ENCODE measurements around the gene CERS5.
"Not testable (repeated sequence)": the region's sequence is repeated elsewhere in the genome, so short reads cannot be mapped to it uniquely, and the experiment has no call there.

The CERS5 gene

GRCh38 chr12:50185970-50186663 is 18.9 kb upstream of the CERS5 start:
- FAIRE-seq: no peak

DNA sequence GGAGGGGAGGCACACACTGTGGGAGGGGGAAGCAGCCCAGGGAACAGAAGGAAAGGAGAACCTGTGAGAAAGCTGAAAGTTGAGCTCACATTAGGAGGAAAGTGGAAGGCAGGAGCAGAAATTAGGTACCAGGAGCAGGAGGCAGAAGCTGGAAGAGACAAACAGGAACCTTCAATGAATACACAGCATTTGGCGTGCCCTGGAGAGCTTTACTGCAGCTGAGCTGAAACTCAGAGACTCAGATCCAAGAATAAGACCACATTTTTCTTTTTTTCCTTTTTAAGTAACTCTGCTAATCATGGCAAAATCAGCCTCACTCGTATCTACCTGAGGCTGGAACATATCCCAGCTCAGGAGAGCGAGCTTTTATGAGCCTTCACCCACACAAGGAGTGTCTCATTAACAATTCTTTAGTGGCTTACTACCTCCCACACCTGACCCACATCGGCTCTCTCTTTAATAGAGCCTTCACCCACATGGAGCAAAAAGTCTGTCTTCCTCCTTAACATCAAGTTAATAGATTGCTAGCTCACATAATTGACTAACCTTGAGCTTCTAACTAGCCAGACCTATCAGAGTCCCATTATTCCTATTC is 18.2 kb upstream of the CERS5 start:
- FAIRE-seq: no peak

- FAIRE-seq: no peak
Measured at GRCh38 chr12:50184261-50184660, 17.1 kb upstream of the CERS5 start.

- FAIRE-seq: no peak
Measured at GRCh38 chr12:50182461-50182860, 15.3 kb upstream of the CERS5 start.

DNA sequence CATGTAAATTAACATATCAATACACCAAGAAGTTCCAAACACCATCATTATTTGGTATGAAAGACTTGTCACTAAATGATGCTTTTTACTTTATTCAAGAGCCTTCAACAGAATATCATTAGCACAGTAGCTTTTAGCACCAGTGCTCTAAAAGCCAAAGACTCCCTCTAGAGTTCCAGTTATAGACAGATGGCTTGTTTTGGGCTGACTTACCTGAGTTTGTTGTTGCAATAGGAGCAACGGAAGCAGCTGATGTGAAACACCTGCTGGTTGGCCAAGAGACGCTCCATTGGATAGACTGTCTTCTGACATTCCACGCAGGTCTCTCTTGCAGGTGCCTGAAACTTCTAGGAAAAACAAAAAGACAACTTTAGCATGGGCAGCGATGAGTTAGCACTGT is 14.5 kb upstream of the CERS5 start:
- FAIRE-seq: no peak

DNA sequence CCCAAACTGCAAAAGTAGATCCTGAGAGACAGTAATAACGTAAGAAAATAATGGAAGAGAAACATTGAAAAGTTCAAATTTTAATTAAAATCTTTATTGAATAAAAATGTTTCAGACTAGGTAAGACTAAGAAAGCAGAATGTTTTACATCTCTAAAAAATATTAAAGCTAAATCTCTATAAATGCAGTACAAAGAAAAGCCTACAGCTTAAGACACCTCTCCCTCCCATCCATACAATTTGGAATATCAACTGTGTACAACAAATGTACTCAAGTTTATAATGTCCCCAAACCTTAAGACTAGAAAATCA is 8.5 kb upstream of the CERS5 start:
- FAIRE-seq: no peak

GRCh38 chr12:50174971-50175715 is 8.0 kb upstream of the CERS5 start:
- FAIRE-seq: peak; percentile 98

- no peak for FAIRE-seq
Measured at GRCh38 chr12:50166799-50167048, 445 bp downstream of the CERS5 start.

- no peak for FAIRE-seq
Measured at GRCh38 chr12:50164963-50165362, 2.2 kb downstream of the CERS5 start.

- FAIRE-seq: no peak
Measured at GRCh38 chr12:50162230-50162629, 4.9 kb downstream of the CERS5 start.

DNA sequence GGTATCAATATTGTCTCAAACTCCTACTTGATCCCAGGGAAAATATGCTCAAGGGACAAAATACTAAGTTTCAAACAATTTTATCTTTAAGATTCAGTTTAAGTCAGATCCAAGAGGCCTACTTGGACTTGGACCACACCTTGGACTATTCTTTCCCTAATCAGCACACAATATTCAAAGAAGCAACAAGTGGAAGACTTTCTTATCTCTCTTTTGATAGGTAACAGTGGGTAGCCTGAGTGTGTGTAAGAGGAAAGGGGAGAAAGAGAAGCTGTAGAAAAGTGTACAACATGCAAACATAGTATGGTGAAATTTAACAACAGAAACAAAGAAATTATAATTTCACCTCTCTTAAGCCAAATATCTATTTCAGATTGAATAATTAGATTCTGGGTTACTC is 6.5 kb downstream of the CERS5 start:
- no peak for FAIRE-seq

GRCh38 chr12:50157259-50157658 is 9.9 kb downstream of the CERS5 start:
- no peak for FAIRE-seq

DNA sequence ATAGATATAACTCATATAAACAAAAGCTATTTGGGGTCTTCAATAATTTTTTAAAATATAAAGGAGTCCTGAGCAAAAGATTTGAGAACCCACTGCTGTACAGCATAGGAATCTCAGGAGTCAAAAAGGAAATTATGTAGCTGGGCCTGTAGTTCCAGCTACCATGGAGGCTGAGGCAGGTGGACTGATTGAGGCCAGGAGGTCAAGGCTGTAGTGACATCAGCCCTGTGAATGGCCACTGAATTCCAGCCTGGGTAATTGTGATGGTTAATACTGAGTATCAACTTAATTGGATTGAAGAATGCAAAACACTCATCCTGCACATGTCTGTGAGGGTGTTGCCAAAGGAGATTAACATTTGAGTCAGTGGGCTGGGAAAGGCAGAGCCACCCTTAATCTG is 10.5 kb downstream of the CERS5 start:
- no peak for FAIRE-seq

DNA sequence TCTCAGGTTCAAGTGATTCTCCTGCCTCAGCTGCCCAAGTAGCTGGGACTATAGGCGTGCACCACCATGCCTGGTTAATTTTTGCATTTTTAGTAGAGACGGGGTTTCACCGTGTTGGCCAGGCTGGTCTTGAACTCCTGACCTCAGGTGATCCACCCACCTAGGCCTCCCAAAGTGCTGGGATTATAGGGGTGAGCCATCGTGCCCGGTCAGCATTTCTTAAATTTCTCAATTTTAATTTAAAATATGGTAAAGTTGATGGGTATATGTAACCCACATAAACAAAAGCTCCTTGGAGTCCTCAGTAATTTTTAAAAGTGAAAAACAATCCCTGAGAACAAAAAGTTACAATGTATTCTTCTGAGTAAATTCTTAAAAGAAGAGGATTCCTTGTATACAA is 12.2 kb downstream of the CERS5 start:
- not testable (repeated sequence) for FAIRE-seq

DNA sequence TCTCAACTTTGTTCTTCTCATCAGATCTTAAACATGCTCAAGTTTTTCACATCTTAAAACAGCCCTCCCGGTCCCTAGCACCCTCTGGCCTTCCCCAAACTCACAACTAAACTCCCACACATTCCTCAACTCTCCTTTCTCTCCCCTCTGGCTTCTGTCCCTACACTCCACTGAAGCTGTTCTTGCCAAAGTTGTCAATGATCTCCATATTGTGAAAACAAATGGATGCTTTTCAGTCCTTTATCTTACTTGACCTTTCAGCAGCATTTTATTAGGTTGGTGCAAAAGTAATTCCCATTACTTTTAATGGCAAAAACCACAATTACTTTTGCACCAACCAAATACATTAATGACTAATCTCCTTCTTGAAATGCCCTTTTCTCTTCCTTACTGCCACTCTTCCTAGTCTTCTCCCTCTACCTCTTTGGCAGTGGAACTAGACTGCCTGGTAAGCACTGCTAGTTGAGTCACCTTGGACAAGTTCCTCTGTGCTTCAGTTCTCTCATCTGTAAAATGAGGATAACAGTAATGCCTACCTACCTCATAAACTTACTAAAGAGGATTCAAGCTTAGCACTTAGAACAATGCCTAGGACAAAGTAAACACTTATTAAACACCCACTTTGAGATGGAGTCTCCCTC is 16.0 kb downstream of the CERS5 start:
- FAIRE-seq: no peak

- no peak for FAIRE-seq
Measured at GRCh38 chr12:50149311-50149710, 17.9 kb downstream of the CERS5 start.

DNA sequence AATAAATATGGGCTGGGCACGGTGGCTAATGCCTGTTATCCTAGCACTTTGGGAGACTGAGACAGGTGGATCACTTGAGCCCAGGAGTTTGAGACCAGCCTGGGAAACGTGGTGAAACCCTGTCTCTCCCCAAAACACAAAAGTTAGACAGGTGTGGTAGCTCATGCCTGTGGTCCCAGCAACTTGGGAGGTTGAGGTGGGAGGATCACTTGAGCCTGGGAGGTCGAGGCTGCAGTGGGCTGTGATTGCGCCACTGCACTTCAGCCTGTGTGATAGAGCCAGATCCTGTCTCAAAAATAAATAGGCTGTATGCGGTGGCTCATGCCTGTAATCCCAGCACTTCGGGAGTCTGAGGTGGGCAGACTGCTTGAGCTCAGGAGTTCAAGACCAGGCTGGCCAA is 19.2 kb downstream of the CERS5 start:
- not testable (repeated sequence) for FAIRE-seq

GRCh38 chr12:50147281-50147680 is 19.9 kb downstream of the CERS5 start:
- no peak for FAIRE-seq

DNA sequence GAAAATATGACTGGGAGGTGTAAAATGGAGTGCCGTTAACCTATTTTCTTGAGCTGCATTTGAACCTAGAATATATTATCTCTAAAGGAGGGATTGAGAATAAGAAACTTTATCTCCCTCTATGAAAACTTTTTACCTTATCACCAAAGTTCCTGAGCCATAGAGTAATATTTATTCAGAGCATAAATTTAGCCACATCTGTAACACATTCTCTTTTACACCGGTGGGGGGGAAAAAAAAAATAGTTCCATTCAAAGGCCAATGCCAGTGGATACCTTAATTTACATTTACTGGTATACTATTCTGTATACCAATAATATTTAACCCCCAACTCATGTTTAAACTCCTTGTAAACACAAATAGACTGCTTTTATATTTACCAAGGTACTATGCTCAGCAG is 21.7 kb downstream of the CERS5 start:
- FAIRE-seq: no peak

DNA sequence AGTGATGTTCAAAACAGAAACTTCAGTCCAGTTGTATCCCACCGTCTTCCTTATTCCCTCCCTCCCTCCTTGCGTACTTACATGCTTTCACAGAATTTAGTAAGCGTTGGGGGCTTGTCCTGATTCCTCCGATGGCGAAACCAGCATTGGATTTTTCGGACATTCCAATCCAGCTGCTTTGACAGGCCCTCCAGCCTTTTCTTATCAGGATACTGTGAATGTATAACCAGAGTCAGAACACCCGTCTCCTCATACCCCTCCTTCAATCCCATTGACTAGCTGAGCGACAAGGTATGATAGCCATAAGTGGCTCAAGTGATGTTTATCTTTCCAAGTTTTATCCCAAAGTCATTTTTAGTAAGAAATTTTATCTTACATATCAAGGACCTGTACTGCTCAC is 24.2 kb downstream of the CERS5 start:
- FAIRE-seq: no peak

GRCh38 chr12:50132505-50133135 is 34.5 kb downstream of the CERS5 start:
- no peak for FAIRE-seq

- FAIRE-seq: no peak
Measured at GRCh38 chr12:50129290-50129689, 37.9 kb downstream of the CERS5 start.

GRCh38 chr12:50127546-50127945 is 39.6 kb downstream of the CERS5 start:
- FAIRE-seq: no peak

GRCh38 chr12:50123203-50123602 is 44.0 kb downstream of the CERS5 start:
- no peak for FAIRE-seq
